ENCODE data around the gene H1-8.

H1-8 gene

DNA sequence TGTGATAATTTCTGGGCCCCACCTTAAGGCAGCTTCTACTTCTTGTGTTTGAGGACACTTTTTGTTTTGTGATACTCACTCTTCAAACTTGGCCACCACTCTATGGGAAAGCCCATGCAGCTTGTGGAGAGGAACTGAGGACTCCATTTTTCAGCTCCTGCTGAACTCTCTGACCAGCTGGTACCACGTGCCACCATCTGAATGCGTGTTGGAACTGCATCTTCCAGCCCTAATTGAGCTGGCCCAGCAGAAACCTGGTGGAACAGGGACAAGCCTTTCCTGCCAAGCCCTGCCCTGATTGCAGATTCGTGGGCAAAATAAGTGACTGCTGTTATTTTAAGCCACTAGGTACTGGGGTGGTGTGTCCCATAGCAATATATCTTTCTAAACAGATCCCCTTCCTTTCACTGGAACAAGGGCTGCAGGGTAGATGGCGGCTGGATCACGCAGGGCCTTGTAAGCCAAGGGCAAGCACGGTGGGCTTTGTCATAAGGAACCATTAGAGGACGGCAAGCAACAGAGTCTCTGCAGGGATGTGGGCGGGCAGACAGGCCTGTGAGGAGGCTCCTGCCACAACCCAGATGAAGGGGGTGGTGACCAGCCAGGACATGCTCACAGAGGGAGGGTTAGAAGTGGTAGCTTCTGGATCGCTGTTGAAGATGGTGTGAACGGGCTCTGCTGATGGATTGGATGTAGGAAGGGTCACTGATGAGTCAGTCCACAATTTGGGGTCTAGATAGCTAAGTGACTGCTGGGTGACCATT, 9.5 kb downstream of the H1-8 start:
- Mint-ChIP-seq H3K27me3 (ENCODE audit: low read depth) (peaks cover 9% of the 10 kb centered on the region), H3K9me3 (no peaks in the 10 kb centered on the region), H3K27ac (no peak overlapping the region), H3K4me1 (ENCODE audit: low read depth) (peaks cover 2% of the 10 kb centered on the region), H3K4me3 (no peak overlapping the region), H3K36me3 (ENCODE audit: low read depth) (no peaks in the 10 kb centered on the region)
- DNase-seq (ENCODE audit: low spot score), result no peak

DNA sequence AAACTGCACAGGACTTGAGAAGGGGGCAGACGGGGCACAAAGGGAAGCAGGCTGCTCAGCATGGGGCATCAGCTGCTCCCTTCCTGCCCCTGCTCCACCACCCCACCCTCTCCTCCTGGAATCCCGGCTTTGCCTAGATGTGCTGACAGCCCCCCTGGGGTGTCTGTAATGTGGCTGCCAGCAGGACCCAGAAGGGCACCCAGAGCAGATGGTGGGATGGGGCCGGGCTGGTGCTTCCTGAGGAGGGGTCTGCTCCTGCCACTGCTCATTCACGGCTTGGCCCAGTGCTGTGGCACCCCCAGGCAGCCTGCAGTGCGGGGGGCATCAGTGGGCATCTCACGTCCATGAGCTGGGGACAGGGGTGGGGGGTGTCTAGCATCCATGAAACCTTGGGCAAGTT, 10.2 kb downstream of the H1-8 start:
- no peak overlapping the region for H3K4me3 Mint-ChIP-seq
- no peak for DNase-seq (ENCODE audit: low spot score)
- no peaks in the 10 kb centered on the region for H3K36me3 Mint-ChIP-seq (ENCODE audit: low read depth)
- H3K27ac Mint-ChIP-seq, result no peak overlapping the region
- H3K9me3 Mint-ChIP-seq, result no peaks in the 10 kb centered on the region
- peaks cover 9% of the 10 kb centered on the region for H3K27me3 Mint-ChIP-seq (ENCODE audit: low read depth)
- H3K4me1 Mint-ChIP-seq (ENCODE audit: low read depth), result peaks cover 5% of the 10 kb centered on the region

DNA sequence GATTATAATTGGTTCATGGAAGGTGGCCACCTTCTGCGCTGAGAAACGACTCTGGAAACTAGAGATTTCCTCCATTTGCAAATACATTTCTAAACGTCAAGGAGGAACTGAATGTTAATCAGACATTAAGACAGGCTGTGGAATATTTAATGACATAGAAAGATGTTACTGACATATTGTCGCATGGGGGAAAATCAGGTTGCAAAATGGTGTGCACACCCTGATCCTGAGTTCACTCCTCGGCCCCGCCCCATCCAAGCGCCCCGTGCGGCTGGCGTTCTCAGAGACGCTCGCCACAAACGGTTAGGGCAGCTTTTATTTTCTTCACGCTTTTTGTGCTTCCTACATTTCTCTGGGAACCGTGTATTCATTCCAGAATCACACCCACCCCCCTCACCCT, 10.7 kb downstream of the H1-8 start:
- Mint-ChIP-seq H3K4me3 (peak overlapping the region; percentile 1), H3K4me1 (ENCODE audit: low read depth) (peaks cover 8% of the 10 kb centered on the region), H3K27ac (no peak overlapping the region), H3K27me3 (ENCODE audit: low read depth) (peaks cover 12% of the 10 kb centered on the region), H3K9me3 (no peaks in the 10 kb centered on the region), H3K36me3 (ENCODE audit: low read depth) (no peaks in the 10 kb centered on the region)
- DNase-seq (ENCODE audit: low spot score), result no peak

DNA sequence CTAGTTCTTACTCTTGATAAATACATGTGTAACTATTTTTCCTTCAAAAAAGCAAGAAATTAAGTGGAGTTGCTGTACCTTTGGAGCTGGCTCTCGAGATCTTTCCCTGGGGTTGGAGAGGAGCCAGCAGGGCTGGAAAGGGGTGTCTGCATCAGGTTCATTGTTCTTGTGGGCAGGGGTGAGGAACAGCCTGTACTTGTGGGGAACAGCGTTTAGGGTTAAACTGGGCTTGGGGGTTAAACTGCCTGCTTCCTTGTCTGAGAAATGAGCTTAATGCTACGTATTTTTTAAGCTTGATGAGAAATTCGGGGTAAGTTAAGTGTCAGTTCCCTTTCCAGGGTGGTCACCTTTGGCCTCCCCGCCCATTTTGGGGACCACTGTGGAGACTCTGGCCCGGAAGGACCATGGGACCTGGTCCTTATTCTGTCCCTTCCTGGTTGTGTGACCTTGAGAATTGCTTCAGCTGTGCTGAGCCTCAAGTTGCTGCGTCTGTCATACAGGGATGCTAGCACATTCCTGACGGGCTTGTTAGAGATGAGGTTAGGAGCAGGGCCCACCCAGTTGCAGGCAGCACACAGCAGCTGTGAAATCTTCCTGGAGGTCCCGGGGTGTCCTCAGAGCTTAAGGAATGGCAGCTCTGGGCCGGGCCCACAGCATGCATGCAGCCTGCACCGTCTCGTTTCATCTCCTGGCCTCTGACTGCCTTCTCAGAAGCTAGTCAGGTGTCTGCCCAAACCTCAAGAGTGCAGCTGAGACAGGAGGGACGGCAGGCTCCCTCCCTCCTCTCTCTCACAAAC, 11.6 kb downstream of the H1-8 start:
- no peak for DNase-seq (ENCODE audit: low spot score)
- no peaks in the 10 kb centered on the region for H3K36me3 Mint-ChIP-seq (ENCODE audit: low read depth)
- H3K27ac Mint-ChIP-seq, result no peak overlapping the region
- H3K27me3 Mint-ChIP-seq (ENCODE audit: low read depth), result peaks cover 12% of the 10 kb centered on the region
- H3K4me1 Mint-ChIP-seq (ENCODE audit: low read depth), result peaks cover 8% of the 10 kb centered on the region
- H3K4me3 Mint-ChIP-seq, result no peak overlapping the region
- no peaks in the 10 kb centered on the region for H3K9me3 Mint-ChIP-seq

DNA sequence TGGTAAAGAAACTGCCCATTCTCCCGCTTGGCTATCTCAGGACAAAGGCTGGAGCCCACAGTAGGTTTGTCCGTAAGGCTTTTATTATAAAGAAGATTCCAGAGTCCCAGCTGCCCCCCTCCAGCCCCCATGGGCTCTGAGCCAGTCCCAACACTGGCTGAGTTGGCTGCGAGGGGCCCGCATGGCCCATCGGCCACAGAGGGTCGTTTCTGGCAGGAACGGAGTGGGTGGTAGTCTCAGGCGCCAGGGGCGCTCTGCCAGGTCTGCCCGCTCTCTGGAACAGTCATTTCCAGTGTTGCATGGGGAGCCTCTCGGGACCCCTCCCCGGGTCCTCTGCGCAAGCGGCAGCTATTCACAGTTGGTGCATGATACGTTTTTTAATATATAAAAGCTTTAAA, 12.2 kb downstream of the H1-8 start:
- Mint-ChIP-seq H3K36me3 (ENCODE audit: low read depth) (no peaks in the 10 kb centered on the region), H3K27ac (no peak overlapping the region), H3K9me3 (no peaks in the 10 kb centered on the region), H3K4me1 (ENCODE audit: low read depth) (peaks cover 8% of the 10 kb centered on the region), H3K27me3 (ENCODE audit: low read depth) (peaks cover 12% of the 10 kb centered on the region), H3K4me3 (no peak overlapping the region)
- no peak for DNase-seq (ENCODE audit: low spot score)

DNA sequence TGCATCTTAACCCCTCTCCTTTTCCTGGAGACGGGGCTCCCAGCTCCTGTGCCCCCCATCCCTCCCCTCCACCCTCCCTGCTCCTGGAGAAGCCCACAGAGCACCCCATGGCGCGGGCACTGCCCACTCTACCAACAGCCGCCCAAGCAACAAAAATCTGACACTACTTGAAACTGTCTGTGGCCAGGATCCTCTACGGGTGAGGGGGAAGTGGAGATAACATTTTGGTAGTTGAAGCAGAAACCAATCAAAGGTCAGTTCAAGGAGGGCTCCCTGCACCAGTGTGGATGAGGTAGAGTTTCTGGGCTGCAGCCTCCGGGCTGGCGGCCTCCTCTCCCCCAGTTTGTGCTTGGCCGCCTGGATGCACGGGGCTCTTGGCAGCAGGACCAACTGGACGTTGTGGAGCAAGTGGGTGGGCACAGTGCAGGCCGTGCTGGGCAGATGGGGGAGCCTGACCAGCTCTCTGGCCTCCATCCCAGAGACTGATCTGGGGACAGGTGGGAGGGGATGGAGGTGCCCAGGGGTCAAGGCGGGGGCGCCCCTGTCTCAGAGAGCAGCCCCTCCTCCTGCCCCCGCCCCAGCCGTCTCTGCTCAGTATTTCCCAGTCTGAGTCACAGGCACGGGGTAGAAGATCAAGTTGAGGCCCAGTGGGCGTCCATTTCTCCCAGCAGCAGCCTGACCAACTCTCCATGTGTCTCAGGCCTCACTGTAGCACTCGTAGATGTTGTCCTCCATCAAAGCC, 12.8 kb downstream of the H1-8 start:
- DNase-seq (ENCODE audit: low spot score), result no peak
- no peak overlapping the region for H3K27ac Mint-ChIP-seq
- peaks cover 8% of the 10 kb centered on the region for H3K4me1 Mint-ChIP-seq (ENCODE audit: low read depth)
- no peaks in the 10 kb centered on the region for H3K9me3 Mint-ChIP-seq
- no peak overlapping the region for H3K4me3 Mint-ChIP-seq
- peaks cover 12% of the 10 kb centered on the region for H3K27me3 Mint-ChIP-seq (ENCODE audit: low read depth)
- no peaks in the 10 kb centered on the region for H3K36me3 Mint-ChIP-seq (ENCODE audit: low read depth)

DNA sequence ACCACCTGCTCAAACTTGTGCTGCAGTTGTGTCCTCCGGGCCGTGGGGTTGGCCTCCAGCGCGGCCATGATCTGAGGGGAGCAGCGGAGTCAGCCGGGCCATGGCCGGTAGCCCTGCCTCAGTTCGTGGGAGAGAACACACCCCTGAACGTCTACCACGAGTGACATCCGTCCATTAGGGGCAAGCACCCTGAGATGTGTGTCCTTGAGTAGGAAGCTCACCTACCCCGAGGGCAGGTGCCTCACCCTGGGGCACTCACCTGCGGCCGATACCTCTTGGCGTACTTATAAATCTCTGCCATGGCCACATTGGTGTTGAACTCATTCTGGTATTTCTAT, 13.4 kb downstream of the H1-8 start:
- DNase-seq (ENCODE audit: low spot score), result no peak
- H3K27me3 Mint-ChIP-seq (ENCODE audit: low read depth), result peaks cover 12% of the 10 kb centered on the region
- peaks cover 8% of the 10 kb centered on the region for H3K4me1 Mint-ChIP-seq (ENCODE audit: low read depth)
- no peak overlapping the region for H3K27ac Mint-ChIP-seq
- H3K36me3 Mint-ChIP-seq (ENCODE audit: low read depth), result no peaks in the 10 kb centered on the region
- H3K4me3 Mint-ChIP-seq, result no peak overlapping the region
- H3K9me3 Mint-ChIP-seq, result no peaks in the 10 kb centered on the region

DNA sequence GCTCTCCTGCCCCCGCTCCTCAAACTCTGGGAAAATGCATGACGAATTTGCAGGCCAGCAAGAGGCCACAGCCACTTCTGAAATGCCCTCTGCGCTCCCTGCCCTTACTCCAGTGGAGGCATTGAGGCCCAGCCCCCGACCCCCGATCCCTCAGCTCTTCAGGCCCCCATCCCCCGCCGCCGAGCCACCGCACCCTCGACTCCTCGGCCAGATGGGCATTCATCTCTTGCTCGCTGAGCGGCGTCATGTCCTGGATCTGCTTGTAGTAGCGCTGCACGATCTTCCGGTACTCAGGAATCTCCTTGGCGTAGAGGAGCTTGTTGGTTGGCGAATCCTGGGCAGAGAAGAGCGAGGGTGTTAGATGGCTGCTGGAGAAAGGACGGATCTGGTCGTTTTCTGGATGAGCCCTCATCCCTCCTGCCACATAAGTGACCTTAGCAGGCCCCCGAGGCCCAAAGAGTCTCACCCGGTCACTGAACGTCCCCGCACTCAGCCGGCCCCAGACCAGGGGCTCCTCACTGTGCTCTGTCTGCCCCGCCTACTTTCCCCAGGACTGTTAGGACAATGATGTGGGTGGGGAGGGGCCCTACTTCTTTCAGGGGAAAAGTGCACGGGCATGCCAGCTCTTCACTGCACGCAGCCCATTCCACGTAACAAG, 14.0 kb downstream of the H1-8 start:
- Mint-ChIP-seq H3K36me3 (ENCODE audit: low read depth) (no peaks in the 10 kb centered on the region), H3K27ac (no peak overlapping the region), H3K4me3 (no peak overlapping the region), H3K27me3 (ENCODE audit: low read depth) (peaks cover 12% of the 10 kb centered on the region), H3K9me3 (no peaks in the 10 kb centered on the region), H3K4me1 (ENCODE audit: low read depth) (peaks cover 8% of the 10 kb centered on the region)
- DNase-seq (ENCODE audit: low spot score), result no peak

DNA sequence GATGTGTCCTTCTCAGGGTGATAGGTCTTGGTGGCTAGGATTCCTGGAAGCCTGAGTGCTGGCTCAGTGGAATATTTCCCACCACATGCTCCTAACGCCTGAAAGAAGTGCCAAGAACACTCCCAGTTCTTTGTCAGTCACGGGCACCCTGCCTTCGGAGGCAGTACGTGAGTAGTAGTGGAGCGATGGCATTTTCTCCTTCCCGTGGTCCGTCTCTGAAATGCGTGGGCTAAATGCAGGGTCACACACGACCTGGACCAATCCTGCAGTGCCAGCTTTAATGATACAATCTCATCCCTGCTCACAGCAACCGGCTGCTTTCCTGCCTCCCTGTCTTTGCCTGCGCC, 14.5 kb downstream of the H1-8 start:
- Mint-ChIP-seq H3K4me1 (ENCODE audit: low read depth) (peaks cover 8% of the 10 kb centered on the region), H3K4me3 (no peak overlapping the region), H3K9me3 (no peaks in the 10 kb centered on the region), H3K27ac (no peak overlapping the region), H3K27me3 (ENCODE audit: low read depth) (peaks cover 12% of the 10 kb centered on the region), H3K36me3 (ENCODE audit: low read depth) (no peaks in the 10 kb centered on the region)
- no peak for DNase-seq (ENCODE audit: low spot score)

DNA sequence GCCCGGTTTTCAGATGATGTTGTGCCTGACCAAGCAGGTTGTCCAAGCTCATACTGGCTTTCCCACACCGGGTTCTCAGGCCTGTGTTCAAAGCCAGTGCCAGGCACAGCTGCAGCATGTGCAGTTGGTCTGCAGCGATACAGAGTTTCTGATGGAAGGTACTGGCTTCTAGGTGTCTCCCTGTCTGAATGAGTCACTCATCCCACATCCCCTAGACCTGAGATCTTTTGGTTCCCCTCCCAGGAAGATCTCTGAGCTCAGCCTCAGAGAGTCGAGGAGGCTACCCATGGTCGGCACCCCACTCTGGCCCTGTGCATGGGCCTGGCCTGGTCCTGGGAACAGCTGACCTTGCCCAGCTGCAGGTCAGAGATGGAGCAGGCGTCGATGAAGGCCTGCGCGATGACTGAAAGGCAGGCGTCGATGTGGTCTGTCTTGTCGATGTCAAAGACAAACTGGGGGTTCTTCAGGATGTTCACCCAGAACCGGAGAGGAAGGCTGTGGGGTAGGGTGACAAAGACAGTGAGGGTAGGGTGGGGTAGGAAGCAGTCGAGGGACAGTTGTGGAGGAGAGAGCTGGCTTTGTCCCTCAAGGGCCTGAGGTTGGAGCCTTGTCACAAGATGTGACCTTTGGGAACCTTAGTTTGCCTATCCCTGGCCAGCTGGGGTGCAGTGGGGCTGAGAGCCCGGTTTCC, 15.3 kb downstream of the H1-8 start:
- H3K4me3 Mint-ChIP-seq, result no peak overlapping the region
- no peaks in the 10 kb centered on the region for H3K9me3 Mint-ChIP-seq
- H3K4me1 Mint-ChIP-seq (ENCODE audit: low read depth), result peaks cover 8% of the 10 kb centered on the region
- H3K36me3 Mint-ChIP-seq (ENCODE audit: low read depth), result no peaks in the 10 kb centered on the region
- no peak overlapping the region for H3K27ac Mint-ChIP-seq
- no peak for DNase-seq (ENCODE audit: low spot score)
- peaks cover 8% of the 10 kb centered on the region for H3K27me3 Mint-ChIP-seq (ENCODE audit: low read depth)

DNA sequence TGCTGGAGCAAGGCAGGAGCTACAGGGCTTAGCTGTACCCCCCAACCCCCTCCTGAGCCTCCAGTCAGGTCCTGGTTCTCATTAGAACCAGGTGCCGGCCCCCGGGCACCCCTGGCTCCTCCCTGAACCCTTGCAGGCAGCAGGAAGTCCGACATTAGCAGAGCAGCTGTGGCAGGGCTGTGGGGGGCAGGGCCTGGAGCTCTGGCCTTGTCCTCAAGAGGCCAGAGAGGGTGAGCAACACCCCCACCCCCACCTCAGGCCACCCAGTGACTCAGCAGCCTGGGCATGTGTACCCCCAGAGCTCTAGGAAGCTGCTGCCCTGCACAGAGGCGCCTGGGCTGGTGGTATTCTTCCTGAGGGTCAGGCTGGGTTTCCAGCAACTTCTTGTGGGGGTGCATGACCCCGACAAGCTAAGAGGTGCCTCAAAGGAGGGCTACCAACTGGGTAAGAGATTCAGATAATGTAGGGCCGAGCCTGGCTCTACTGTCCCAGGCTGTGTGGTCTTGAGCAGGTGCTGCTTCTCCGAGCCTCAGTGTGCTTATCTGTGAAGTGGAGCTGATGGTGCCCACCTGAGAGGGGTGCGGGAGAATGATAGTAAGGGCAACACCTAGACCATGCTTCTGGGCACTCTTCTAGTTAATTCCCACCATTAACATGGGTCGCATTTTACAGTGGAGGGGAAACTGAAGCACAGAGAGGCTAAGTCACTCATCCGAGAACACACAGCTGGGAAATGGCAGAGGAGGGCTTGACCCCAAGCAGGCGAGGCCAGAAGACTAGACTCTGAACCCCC, 16.0 kb downstream of the H1-8 start:
- H3K4me3 Mint-ChIP-seq, result no peak overlapping the region
- no peak overlapping the region for H3K27ac Mint-ChIP-seq
- DNase-seq (ENCODE audit: low spot score), result no peak
- peaks cover 7% of the 10 kb centered on the region for H3K4me1 Mint-ChIP-seq (ENCODE audit: low read depth)
- no peaks in the 10 kb centered on the region for H3K36me3 Mint-ChIP-seq (ENCODE audit: low read depth)
- peaks cover 8% of the 10 kb centered on the region for H3K27me3 Mint-ChIP-seq (ENCODE audit: low read depth)
- H3K9me3 Mint-ChIP-seq, result no peaks in the 10 kb centered on the region

DNA sequence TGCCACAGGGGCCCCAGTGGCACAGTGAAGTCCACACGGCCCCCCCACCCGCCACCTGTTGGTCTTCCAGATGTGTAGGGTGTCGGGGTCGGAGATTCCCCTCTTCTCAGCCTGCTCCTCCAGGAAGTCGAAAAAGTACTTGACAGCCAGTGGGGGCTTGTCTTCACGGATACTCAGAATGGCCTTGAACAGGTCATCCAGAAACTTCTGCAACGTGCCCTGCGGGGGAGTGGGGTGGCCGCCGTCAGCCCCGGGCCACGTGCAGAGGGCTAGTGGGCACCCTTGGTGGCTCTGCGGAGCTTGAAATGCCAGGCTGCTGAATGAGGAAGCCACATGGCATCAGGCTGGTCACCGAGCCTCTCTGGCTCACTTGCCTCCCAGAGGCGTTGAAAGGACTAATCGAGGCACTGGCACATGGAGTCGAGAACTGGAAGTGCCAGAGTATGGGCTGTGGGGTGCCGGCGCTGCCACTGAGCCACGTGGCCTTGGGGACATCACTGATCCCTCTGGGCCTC, 16.6 kb downstream of the H1-8 start:
- peaks cover 6% of the 10 kb centered on the region for H3K4me1 Mint-ChIP-seq (ENCODE audit: low read depth)
- H3K36me3 Mint-ChIP-seq (ENCODE audit: low read depth), result no peaks in the 10 kb centered on the region
- no peak for DNase-seq (ENCODE audit: low spot score)
- no peak overlapping the region for H3K27ac Mint-ChIP-seq
- no peak overlapping the region for H3K4me3 Mint-ChIP-seq
- H3K9me3 Mint-ChIP-seq, result no peaks in the 10 kb centered on the region
- H3K27me3 Mint-ChIP-seq (ENCODE audit: low read depth), result peaks cover 7% of the 10 kb centered on the region

Measured in T-helper 2 cell treated with Interferon-gamma antibody and Interleukin-4, amounts not matched to agents 5 μg/mL and 100 μg/mL, for 36 hours (primary cell).